Right atrium auricular region (tissue), 2 donors: Measurements from ENCODE around the gene GJD3. TPM values are rescaled to one million over a fixed set of nuclear protein-coding genes. Genes with fewer than 3 reads are reported as not detected.
"Not testable (repeated sequence)": the region's sequence is repeated elsewhere in the genome, so short reads cannot be mapped to it uniquely, and the experiment has no call there.

ENCODE experiments used
- DNase-seq: peaks from one replicate; pipeline ENCODE4 v3.0.0-alpha.2; 2019; ENCODE audit warnings: low spot score
- H3K27ac ChIP-seq, 2 donors: fragments of 200-600 bp; sonication (generic); 1 replicate in 1 of 2; 2 replicates in 1 of 2; pipeline ENCODE4 v1.5.1; 2016 to 2019
- H3K27me3 ChIP-seq, 2 donors: fragments of 200-600 bp; sonication (generic); one replicate each; pipeline versions ENCODE4 v1.5.1 to v1.6.0; 2017 to 2019
- H3K36me3 ChIP-seq: fragments of 200-600 bp; sonication (generic); one replicate; pipeline ENCODE4 v1.5.1; 2016
- H3K4me1 ChIP-seq, 2 donors: fragments of 200-600 bp; sonication (generic); one replicate each; pipeline versions ENCODE4 v1.5.1 to v1.6.0; 2017 to 2019
- H3K4me3 ChIP-seq, 2 donors: fragments of 200-600 bp; sonication (generic); 1 replicate in 1 of 2; 2 replicates in 1 of 2; pipeline ENCODE4 v1.5.1; 2017 to 2019; ENCODE audit warnings: mild to moderate bottlenecking in 1 of 2, moderate library complexity in 1 of 2
- H3K9me3 ChIP-seq, 2 donors: fragments of 200-600 bp; sonication (generic); one replicate each; pipeline ENCODE4 v1.5.1; 2019
- total RNA-seq, 2 donors: library from RNA; depleted of rRNA; stranded (reverse); fragments of >200 nt; gene quantifications; one replicate each; pipeline ENCODE4 v1.1.0, GENCODE V29; 2016
- TF ChIP-seq, protein P1 (sequence below), 2 donors: fragments of 200-600 bp; sonication (generic); IDR thresholded peaks; one replicate each; pipeline ENCODE4 v1.5.1; 2019; ENCODE audit warnings: antibody characterized with exemption in 2 of 2

Gene GJD3
- total RNA-seq, 2 donors from 2014 or later: 1.6 TPM; not detected in 1

DNA sequence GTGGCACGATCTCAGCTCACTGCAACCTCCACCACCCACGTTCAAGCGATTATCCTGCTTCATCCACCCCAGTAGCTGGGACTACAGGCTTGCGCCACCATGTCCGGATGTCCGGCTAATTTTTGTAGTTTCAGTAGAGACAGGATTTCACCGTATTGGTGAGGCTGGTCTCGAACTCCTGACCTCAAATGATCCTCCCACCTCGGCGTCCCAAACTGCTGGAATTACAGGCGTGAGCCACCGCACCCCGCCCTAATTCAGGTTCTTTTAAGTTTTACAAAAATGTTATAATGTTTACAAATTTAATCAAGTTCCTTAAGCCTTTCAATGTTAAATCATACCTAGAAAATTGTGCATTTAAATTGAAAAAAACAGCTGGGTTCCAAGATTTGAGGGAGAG lies 13.3 kb upstream of the GJD3 start:
- no peak for DNase-seq
- TF ChIP-seq, protein P1, sequence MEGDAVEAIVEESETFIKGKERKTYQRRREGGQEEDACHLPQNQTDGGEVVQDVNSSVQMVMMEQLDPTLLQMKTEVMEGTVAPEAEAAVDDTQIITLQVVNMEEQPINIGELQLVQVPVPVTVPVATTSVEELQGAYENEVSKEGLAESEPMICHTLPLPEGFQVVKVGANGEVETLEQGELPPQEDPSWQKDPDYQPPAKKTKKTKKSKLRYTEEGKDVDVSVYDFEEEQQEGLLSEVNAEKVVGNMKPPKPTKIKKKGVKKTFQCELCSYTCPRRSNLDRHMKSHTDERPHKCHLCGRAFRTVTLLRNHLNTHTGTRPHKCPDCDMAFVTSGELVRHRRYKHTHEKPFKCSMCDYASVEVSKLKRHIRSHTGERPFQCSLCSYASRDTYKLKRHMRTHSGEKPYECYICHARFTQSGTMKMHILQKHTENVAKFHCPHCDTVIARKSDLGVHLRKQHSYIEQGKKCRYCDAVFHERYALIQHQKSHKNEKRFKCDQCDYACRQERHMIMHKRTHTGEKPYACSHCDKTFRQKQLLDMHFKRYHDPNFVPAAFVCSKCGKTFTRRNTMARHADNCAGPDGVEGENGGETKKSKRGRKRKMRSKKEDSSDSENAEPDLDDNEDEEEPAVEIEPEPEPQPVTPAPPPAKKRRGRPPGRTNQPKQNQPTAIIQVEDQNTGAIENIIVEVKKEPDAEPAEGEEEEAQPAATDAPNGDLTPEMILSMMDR (IDR thresholded peaks at IDR 0.05): no peak
- no peaks in the 10 kb centered on the region for H3K9me3 ChIP-seq
- no peak overlapping the region for H3K27ac ChIP-seq
- H3K27me3 ChIP-seq: no peaks in the 10 kb centered on the region
- no peaks in the 10 kb centered on the region for H3K4me1 ChIP-seq
- H3K4me3 ChIP-seq: no peak overlapping the region
- H3K36me3 ChIP-seq: no peaks in the 10 kb centered on the region

DNA sequence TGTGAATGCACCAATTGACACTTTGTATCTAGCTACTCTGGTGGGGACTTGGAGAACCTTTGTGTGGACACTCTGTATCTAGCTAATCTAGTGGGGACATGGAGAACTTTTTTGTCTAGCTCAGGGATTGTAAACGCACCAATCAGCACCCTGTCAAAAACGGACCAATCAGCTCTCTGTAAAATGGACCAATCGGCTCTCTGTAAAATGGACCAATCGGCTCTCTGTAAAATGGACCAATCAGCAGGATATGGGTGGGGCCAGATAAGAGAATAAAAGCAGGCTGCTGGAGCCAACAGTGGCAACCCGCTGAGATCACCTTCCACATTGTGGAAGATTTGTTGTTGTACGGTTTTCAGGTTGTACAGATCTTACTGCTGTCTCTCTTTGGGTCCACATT lies 12.0 kb upstream of the GJD3 start:
- not testable (repeated sequence) for H3K27ac ChIP-seq, DNase-seq, H3K4me1 ChIP-seq

DNA sequence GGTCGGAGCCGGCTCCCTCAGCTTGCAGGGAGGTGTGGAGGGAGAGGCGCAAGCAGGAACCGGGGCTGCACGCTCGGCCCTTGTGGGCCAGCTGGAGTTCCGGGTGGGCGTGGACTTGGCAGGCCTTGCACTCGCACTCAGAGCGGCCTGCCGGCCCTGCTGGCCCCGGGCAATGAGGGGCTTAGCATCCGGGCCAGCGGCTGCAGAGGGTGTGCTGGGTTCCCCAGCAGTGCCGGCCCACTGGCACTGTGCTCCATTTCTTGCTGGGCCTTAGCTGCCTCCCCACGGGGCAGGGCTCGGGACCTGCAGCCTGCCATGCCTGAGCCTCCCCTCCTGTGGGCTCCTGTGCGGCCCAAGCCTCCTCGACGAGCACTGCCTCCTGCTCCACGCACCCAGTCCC lies 11.2 kb upstream of the GJD3 start:
- not testable (repeated sequence) for DNase-seq, H3K4me1 ChIP-seq, H3K27me3 ChIP-seq, H3K36me3 ChIP-seq, H3K27ac ChIP-seq, H3K9me3 ChIP-seq, H3K4me3 ChIP-seq

More for the DNA sequence above, 12.0 kb upstream of the GJD3 start:
- H3K4me3 ChIP-seq, H3K27me3 ChIP-seq, H3K9me3 ChIP-seq, H3K36me3 ChIP-seq: not testable (repeated sequence)

DNA sequence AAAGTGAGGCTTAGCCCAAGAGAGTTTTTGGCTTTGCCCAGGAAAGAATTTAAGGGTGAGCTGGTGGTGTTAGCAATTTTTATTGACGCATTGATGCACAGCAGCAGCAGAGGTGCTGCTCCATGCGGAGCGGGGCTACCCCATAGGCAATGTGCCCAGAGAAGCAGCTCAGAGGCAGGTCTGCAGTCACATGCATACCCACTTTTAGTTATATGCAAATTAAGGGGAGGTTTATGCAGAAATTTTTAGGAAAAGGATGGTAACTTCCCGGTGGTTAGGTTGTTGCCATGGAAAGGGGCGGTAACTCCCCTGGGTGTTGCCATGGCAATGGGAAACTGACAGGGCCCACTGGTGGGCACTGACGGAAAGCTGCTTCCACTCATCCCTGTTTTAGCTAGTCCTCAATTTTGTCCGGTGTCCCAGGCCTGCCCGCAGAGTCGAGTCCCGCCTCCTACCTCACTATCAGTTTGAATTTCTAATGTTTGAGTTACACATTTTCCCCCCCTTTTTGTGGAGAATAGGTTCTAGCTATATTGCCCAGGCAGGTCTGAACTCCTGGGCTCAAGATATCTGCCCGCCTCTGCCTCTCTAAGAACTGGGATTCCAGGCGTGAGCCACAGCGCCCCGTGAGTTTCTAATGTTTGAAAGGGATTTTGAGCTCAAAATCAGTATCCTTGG lies 10.4 kb upstream of the GJD3 start:
- Histone ChIP-seq H3K27me3 (no peaks in the 10 kb centered on the region), H3K27ac (no peak overlapping the region), H3K9me3 (no peaks in the 10 kb centered on the region), H3K4me1 (no peaks in the 10 kb centered on the region), H3K36me3 (no peaks in the 10 kb centered on the region), H3K4me3 (no peak overlapping the region)
- TF ChIP-seq, protein P1 (IDR thresholded peaks at IDR 0.05): no peak
- no peak for DNase-seq

DNA sequence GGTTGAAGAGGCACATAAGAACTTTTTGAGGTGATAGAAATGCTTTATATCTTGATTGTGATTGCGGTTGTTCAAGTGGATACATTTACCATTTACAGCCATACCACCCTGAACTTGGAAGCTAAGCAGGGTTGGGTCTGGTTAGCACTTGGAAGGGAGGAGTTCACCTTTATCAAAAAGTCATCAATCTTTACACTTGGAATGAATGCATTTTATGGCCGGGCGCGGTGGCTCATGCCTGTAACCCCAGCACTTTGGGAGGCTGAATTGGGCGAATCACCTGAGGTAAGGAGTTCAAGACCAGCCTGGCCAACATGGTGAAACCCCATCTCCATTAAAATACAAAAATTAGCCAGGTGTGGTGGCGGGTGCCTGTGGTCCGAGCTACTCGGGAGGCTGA lies 9.5 kb upstream of the GJD3 start:
- no peaks in the 10 kb centered on the region for H3K4me1 ChIP-seq
- no peak overlapping the region for H3K27ac ChIP-seq
- TF ChIP-seq, protein P1 (IDR thresholded peaks at IDR 0.05): no peak
- no peaks in the 10 kb centered on the region for H3K36me3 ChIP-seq
- DNase-seq: no peak
- no peak overlapping the region for H3K4me3 ChIP-seq
- no peaks in the 10 kb centered on the region for H3K9me3 ChIP-seq
- no peaks in the 10 kb centered on the region for H3K27me3 ChIP-seq

DNA sequence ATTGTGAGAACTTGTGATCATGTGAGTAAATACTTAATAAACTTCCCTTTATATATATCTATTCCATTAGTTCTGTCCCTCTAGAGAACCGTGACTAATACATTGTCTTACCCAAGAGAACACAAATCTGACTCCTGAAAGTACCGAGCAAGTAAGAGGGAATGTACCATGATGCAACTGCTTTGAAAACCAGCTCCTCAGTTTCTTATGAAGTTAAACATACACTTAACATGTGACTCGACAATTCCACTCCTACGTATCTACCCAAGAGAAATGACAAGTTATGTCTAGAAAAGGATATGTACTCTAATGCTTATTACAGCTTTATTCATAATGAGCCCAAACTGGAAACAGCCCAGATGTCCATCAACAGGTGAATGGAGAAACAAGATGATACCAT lies 8.8 kb upstream of the GJD3 start:
- Histone ChIP-seq H3K27ac (no peak overlapping the region), H3K36me3 (no peaks in the 10 kb centered on the region), H3K4me1 (no peaks in the 10 kb centered on the region), H3K27me3 (no peaks in the 10 kb centered on the region), H3K9me3 (no peaks in the 10 kb centered on the region), H3K4me3 (no peak overlapping the region)
- TF ChIP-seq, protein P1 (IDR thresholded peaks at IDR 0.05): no peak
- no peak for DNase-seq

DNA sequence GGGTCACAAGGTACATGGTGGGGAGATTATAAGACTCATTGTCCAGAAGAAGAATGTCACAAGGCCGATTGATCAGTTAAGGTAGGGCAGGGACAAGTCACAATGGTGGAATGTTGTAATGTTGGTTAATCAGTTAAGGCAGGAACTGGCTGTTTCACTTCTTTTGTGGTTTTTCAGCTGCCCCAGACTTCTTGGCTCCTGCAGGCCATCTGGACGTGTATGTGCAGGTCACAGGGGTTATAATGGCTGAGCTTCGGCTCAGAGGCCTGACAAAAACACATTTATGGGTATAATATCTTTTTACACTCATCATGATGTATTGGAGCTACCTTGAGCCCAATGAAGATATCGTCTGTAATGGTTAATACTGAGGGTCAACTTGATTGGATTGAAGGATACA lies 8.1 kb upstream of the GJD3 start:
- H3K4me1 ChIP-seq, H3K36me3 ChIP-seq, H3K27ac ChIP-seq, H3K4me3 ChIP-seq, DNase-seq, H3K27me3 ChIP-seq, H3K9me3 ChIP-seq: not testable (repeated sequence)
